NCI-H1092 treated with DMSO at 0.1 percent for 48 hours (cell line): Measurements from ENCODE around the gene LCMT1.
A peak's percentile ranks its signal among the peaks of the same experiment; 100 is the strongest.
"Not testable (repeated sequence)": the region's sequence is repeated elsewhere in the genome, so short reads cannot be mapped to it uniquely, and the experiment has no call there.

ENCODE experiments used
- DNase-seq: peaks from one replicate; lab custom pipeline; 2025; lab: John Stamatoyannopoulos, UW

LCMT1 gene

GRCh38 chr16:25111403-25112166 is at the start of gene LCMT1:
TSS of gene LCMT1 (plus strand) at chr16:25111742. CDS start at chr16:25111884, 142 bp downstream.
- DNase-seq = peak; percentile 98

GRCh38 chr16:25063102-25063501 is 48.4 kb upstream of the LCMT1 start:
- no peak for DNase-seq

GRCh38 chr16:25063865-25064264 is 47.7 kb upstream of the LCMT1 start:
- no peak for DNase-seq

GRCh38 chr16:25064281-25064680 is 47.3 kb upstream of the LCMT1 start:
- not testable (repeated sequence) for DNase-seq

DNA sequence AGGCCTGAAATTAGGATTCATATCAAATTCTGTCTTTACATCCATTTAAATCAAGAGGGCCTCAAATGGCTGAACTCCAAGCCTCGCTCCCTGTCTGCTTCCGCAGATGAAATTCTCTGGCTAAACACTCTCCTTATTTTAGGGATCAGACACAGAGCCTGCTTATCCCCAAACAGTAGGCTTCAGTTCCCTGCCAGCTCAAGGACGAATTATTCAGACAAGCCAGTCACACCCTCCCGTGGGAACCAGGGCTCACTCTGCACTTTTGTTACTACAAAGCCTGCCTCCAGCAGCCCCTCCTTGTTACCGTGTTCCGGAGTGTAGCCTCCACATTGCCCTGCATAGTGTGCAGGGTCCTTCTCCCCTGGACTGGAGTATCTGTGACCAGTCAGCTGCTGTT is 46.6 kb upstream of the LCMT1 start:
- no peak for DNase-seq

GRCh38 chr16:25065899-25066298 is 45.6 kb upstream of the LCMT1 start:
- no peak for DNase-seq

GRCh38 chr16:25066426-25066746 is 45.2 kb upstream of the LCMT1 start:
- DNase-seq = no peak

DNA sequence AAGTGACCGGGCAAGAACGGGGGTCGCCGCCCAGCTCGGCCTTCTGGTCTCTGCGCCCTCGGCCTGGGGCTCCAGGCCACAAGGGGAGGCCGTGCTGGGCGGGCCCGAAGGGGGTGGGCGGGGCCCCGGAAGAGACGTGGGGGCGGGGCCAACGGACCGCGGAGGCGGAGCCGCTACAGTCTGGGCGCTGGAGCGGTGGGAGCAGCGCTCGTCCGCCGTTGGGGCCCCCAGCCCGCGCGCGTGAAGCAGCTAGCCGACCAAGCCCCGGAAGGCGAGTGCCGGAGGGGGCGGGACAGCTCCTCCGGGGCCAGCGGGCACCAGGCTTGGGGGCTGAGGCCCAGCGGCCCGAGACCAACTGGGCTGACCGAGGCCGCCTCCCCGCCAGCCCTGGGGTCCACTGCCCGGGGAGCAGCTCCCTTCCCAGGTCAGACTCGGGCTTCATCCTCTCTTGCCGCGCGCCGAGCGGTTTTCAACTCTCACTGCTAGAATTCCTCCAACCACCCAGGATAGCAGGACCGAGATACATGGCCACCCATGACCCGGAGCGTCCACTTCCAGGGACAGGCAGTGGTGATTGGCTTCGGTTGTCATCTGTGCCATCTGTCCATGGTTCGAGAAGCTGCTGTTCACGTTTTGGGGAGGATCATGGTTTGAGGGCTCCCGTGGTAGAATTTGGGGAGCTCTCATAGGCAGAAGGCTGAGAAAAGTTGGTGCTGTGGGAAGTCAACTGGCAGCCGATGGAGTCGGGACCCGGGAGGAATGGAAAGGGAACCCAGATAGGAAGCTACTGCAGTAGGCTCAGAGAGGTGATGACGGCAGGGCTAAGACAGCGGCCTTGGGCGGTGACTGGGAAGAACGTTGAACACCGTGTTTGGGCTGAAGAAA is 44.6 kb upstream of the LCMT1 start:
- peak; percentile 65 for DNase-seq

GRCh38 chr16:25073854-25074253 is 37.7 kb upstream of the LCMT1 start:
- DNase-seq = no peak

GRCh38 chr16:25078386-25078978 is 33.1 kb upstream of the LCMT1 start:
- no peak for DNase-seq

DNA sequence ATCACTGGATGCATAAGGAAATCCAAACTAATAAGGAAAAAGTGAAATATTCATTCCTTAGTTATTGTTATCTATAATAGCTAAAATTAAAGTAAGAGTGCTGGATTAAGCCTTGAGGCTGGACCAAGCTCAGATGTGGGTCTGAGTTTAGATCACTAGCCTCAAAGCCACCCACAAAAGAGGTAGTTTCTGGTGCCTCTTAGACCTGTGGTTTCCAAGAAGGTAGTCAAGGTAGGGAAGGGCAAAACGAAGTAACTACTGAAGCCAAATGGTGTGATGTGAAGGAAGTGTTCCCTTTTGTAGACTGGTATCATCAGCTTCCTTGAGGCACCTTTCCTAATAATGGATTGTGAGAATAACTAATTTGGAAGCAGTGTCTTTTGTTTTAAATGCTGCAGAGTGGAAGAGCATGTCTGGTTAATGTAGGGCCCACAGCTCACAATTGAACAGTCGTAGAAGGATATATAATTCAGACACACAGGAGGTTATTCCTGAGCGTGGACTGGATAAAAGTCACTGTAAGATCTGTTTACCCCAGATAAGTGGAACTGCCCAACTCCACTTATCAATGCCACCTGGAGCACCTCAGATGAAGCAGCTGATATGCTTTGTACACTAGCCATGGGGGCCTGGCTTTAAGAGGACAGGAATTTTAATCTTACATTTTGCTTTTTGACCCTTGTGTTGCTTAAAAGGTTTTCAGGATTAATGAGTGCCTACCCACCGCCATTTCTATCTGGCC is 31.7 kb upstream of the LCMT1 start:
- DNase-seq = no peak

DNA sequence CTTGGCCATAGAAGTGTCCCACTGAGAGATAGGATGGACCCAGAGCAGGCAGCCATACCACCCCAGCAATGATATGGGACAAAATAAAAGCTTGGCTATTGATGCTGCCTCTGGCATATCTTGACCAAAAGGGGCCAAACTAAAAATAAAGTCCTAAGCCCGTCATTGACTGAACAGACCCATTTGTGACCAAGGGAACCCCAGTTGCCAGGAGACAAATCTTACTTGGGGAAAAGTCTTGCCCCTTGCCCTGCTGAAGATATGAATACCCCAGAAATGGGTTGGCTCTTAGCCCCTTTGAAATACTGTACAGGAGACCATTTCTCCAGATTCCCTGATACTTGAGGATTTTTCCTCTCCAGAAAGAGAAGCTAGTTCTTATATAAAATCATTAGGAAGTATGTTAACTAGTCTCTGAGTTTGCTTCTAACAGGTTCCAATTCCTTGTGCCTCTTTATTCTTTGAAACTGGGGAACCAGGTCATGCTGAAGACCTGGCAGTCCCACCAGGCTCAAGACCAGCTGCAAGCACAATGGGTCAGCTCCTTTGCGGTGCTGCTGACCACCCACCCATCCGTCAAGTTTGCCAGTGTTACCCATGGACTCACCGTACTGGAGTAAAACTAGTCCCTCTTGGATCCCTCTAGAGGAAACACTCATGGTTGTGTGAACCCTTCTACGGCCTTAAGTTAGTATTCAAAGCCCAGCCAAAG is 31.0 kb upstream of the LCMT1 start:
- no peak for DNase-seq

GRCh38 chr16:25081702-25082101 is 29.8 kb upstream of the LCMT1 start:
- DNase-seq = no peak

DNA sequence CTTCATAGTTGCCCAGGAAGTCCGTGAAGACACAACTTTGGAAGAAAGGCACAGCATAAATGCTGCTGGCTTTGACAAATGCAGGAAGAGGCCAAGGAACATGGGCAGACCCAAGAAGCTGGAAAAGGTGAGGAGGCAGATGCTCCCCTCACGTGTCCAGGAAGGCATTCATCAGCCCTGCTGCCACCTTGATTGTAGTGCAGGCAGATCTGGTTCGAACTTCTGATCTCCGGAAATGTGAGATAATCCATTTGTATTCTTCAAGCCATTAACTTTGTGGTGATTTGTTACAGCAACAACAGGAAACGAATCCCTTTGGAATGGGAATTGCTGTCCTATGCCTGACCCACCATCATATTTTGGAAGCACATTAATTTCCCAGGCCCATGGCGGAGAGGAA is 28.5 kb upstream of the LCMT1 start:
- DNase-seq = no peak

GRCh38 chr16:25083701-25084100 is 27.8 kb upstream of the LCMT1 start:
- no peak for DNase-seq

DNA sequence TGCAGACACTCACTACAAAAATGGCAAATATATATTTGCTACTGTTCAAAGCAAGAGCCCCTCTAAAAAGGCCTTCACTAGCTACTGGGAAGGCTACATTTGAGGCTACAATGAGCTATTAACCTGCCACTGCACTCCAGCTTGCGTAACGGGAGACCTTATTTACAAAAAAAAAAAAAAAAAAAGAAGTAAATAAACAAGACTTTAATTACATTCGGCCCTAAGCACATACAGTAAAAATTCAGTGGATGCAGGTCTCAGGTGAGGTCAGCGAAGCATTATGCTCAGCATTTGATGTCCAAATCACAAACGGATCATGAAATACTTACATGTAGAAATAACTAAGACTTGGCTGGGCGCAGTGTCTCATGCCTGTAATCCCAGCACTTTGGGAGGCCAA is 26.7 kb upstream of the LCMT1 start:
- no peak for DNase-seq

GRCh38 chr16:25087761-25088160 is 23.8 kb upstream of the LCMT1 start:
- DNase-seq = no peak

- no peak for DNase-seq
These were observed 22.2 kb upstream of the LCMT1 start for GRCh38 chr16:25089351-25089750.

GRCh38 chr16:25092441-25092840 is 19.1 kb upstream of the LCMT1 start:
- DNase-seq = no peak

DNA sequence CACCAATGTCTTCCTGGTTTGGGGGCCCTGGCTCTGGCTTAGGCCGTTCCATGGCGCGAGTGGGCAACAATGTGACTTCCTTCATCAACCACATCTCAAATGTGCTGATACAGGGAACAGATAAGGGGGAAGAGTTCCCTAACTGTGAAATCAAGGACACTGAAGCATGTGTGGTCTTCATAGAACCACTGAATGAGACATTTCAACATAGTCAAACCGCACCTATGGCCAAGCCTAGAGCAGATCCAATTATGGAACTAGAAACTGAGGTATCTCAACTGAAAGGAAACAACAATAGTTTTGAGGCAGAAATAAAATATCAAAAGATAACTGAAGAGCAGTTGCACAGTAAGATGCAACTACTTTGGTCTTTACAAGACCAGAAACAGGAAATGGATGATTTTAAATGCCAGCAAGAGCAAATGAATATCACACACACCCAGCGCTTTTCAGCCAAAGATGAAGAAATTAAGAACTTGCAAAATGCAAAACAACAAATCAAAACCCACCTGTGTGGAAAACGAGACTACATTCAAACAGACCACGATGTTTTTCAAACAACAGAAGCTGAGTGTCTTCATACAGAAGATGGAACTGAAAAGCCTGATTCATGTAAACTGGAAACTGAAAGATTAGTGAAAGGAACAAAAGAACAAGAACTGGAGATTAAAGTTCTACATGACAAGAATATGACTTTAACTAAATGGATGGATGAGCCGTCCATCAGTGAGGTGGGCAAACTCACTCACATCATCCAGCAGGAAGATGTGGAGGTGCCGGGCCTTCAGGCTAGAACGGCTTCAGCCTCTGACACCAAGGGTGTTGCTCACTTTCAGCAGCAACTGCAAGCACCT is 18.1 kb upstream of the LCMT1 start:
- no peak for DNase-seq

DNA sequence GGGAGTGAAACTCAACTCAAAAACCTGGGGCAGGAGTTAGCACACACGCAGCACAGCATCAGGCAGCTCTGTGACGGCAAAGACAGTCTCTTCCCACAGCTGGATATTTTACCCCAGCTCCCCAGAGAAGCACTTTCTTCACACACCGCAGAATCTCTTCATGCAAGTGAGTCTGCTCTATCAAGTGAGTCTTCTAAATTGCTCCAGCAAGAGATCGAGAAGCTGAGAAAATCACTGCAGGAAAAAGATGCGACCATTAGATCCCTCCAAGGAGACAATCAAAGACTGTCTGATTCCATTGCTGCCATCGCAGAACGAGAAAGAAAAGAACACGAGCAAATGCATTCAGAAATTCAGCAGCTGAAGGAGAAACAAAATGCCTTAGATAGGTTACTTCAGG is 16.9 kb upstream of the LCMT1 start:
- no peak for DNase-seq
